ENCODE data around the gene DNAJC12.

- TF ChIP-seq POLR2A (IDR thresholded peaks at IDR 0.05) (no peak), CTCF (IDR thresholded peaks at IDR 0.05) (no peak)
Observed at GRCh38 chr10:67834375-67834774, 3.6 kb downstream of the DNAJC12 start.
